ENCODE measurements around the gene DNAJB11.

DNA sequence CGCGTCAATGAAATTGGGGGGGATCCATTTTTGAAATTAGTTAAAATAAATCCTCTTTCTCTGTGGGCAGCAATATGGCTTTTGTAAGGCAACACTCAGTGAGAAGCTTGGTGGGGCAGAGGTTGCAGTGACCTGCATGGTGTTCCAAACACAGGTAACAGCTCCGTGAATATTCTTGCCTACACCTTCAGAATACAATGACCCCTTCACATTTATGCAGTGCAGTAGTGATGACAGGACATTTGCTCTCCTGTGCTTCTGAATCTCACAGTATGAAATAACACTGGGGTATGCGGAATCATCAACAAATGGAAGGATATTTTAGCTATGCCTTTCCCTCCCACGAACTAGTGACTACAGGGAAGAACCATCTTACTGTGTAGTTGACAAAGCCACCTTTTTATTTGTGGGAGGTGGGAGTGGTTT, 49.3 kb downstream of the DNAJB11 start:
- TF ChIP-seq, protein P1, sequence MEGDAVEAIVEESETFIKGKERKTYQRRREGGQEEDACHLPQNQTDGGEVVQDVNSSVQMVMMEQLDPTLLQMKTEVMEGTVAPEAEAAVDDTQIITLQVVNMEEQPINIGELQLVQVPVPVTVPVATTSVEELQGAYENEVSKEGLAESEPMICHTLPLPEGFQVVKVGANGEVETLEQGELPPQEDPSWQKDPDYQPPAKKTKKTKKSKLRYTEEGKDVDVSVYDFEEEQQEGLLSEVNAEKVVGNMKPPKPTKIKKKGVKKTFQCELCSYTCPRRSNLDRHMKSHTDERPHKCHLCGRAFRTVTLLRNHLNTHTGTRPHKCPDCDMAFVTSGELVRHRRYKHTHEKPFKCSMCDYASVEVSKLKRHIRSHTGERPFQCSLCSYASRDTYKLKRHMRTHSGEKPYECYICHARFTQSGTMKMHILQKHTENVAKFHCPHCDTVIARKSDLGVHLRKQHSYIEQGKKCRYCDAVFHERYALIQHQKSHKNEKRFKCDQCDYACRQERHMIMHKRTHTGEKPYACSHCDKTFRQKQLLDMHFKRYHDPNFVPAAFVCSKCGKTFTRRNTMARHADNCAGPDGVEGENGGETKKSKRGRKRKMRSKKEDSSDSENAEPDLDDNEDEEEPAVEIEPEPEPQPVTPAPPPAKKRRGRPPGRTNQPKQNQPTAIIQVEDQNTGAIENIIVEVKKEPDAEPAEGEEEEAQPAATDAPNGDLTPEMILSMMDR (IDR thresholded peaks at IDR 0.05) = no peak
- TF ChIP-seq POLR2A (IDR thresholded peaks at IDR 0.05) (no peak), EP300 (IDR thresholded peaks at IDR 0.05) (no peak)

Data from tibial nerve (tissue), 4 donors.